ENCODE data around the gene HDAC4.

Gene HDAC4

DNA sequence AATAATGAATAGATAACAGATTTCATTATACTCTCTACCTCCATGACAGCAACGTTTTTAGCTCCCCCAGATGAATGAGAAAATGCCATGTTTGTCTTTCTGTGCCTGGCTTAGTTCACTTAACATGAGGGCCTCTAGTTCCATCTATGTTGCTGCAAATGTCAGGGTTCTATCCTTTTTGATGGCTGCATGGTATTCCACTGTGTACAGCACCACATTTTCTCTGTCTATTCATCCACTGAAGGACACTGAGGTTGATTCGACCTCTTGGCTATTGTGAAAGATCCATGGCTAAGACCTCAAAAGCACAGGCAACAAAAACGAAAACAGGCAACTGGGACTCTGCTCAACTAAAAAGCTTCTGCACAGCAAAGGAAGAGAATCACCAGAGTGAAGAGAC, 264.6 kb downstream of the HDAC4 start:
- H3K4me1 ChIP-seq (ENCODE audit: insufficient read depth, low read length) = no peaks in the 10 kb centered on the region
- no peak overlapping the region for H3K9ac ChIP-seq (ENCODE audit: low read depth, low read length)
- no peak overlapping the region for H3K4me3 ChIP-seq (ENCODE audit: low read length)
- H3K27me3 ChIP-seq (ENCODE audit: insufficient read depth, low read length) = no peaks in the 10 kb centered on the region
- no peak overlapping the region for H3K27ac ChIP-seq (ENCODE audit: low read length)
- no peaks in the 10 kb centered on the region for H3K9me3 ChIP-seq (ENCODE audit: insufficient read depth, low read depth, low read length)
- peaks cover 51% of the 10 kb centered on the region for H3K36me3 ChIP-seq (ENCODE audit: insufficient read depth, low read depth, low read length)

DNA sequence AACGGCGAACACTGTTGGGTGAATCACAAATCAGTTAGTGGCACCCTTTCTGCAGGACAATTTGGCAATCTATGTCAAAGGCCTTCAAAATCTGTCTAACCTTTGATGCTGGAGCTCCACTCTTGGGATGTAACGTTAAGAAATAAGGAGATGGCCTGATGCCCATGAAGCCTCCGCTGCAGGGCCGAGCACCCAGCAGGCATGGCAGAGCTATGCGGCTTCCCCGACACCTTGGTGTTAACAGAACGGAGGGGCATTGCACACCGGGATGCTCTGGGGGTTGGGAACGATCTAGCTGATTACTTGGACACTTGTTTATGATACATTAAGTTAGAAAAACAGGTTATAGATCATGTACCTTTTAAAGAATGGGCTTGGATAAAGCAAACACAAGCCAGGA, 265.3 kb downstream of the HDAC4 start:
- Histone ChIP-seq H3K9me3 (ENCODE audit: insufficient read depth, low read depth, low read length) (no peaks in the 10 kb centered on the region), H3K27me3 (ENCODE audit: insufficient read depth, low read length) (no peaks in the 10 kb centered on the region), H3K4me1 (ENCODE audit: insufficient read depth, low read length) (no peaks in the 10 kb centered on the region), H3K27ac (ENCODE audit: low read length) (no peak overlapping the region), H3K36me3 (ENCODE audit: insufficient read depth, low read depth, low read length) (peaks cover 51% of the 10 kb centered on the region), H3K4me3 (ENCODE audit: low read length) (no peak overlapping the region), H3K9ac (ENCODE audit: low read depth, low read length) (no peak overlapping the region)

DNA sequence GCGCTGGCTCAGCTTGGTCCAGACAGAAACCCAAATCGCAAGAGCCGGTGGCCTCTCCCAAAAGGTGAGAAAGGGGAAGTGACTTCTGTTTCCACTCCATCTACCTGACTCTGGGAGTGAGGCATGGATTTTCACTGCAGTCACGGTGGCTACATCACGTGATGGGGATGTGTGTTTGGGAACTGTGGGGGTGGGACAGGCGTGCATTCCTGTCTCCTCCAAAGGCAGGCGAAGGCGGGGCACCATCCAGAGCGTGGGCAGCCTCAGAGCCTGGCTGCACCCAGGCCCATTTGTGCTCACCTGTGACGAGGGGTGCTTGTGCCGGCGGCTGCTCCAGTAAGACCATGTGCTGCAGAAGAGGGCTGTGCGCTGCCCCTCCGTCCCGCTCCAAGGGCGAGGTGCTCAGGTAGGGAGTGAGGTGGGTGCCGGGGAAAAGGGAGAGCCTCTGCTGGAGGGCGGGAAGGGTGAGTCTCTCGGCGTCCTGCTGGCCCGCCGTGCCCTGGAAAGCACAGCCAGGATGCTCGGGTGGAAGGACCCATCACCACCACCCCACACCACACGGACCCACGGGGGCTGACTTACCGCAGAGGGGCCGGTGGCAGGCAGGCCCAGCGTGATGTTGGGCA, 266.8 kb downstream of the HDAC4 start:
- Histone ChIP-seq H3K9ac (ENCODE audit: low read depth, low read length) (no peak overlapping the region), H3K4me3 (ENCODE audit: low read length) (no peak overlapping the region), H3K9me3 (ENCODE audit: insufficient read depth, low read depth, low read length) (no peaks in the 10 kb centered on the region), H3K27me3 (ENCODE audit: insufficient read depth, low read length) (no peaks in the 10 kb centered on the region), H3K27ac (ENCODE audit: low read length) (no peak overlapping the region), H3K36me3 (ENCODE audit: insufficient read depth, low read depth, low read length) (peaks cover 47% of the 10 kb centered on the region), H3K4me1 (ENCODE audit: insufficient read depth, low read length) (no peaks in the 10 kb centered on the region)

- no peak overlapping the region for H3K9ac ChIP-seq (ENCODE audit: low read depth, low read length)
- H3K36me3 ChIP-seq (ENCODE audit: insufficient read depth, low read depth, low read length) = peaks cover 49% of the 10 kb centered on the region
- H3K9me3 ChIP-seq (ENCODE audit: insufficient read depth, low read depth, low read length) = no peaks in the 10 kb centered on the region
- no peak overlapping the region for H3K4me3 ChIP-seq (ENCODE audit: low read length)
- no peaks in the 10 kb centered on the region for H3K27me3 ChIP-seq (ENCODE audit: insufficient read depth, low read length)
- H3K4me1 ChIP-seq (ENCODE audit: insufficient read depth, low read length) = no peaks in the 10 kb centered on the region
- H3K27ac ChIP-seq (ENCODE audit: low read length) = no peak overlapping the region
Observed at GRCh38 chr2:239132786-239133185, 268.0 kb downstream of the HDAC4 start.

DNA sequence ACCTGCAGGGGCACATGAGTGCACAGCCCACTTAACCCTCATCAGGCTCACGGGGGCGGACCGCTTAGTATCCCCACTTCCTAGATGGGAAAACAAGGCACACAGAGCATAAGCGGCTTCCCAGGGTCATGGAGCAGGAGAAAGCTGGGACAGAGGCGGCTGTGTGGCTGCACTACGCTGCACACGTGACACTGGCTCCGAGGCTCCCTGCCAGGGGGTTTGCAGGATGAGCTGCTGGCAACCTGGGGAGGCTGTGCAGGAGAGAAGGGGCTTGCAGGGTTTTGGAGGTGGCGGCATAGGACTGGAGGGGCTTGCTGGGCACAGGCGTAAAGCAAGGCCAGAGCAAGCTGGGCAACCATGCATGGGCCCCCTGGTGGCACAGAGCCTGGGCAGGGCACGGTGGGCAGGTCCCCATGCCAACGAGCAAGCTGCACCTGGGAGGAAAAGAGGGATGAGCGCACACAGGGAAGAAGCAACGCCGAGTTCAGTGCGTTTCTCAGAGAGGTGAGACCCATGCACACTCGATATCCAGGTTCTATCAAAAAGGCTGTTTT, 268.6 kb downstream of the HDAC4 start:
- H3K9me3 ChIP-seq (ENCODE audit: insufficient read depth, low read depth, low read length) = no peaks in the 10 kb centered on the region

GRCh38 chr2:239131521-239131920, 269.3 kb downstream of the HDAC4 start:
- Histone ChIP-seq H3K9ac (ENCODE audit: low read depth, low read length) (no peak overlapping the region), H3K4me3 (ENCODE audit: low read length) (no peak overlapping the region), H3K27me3 (ENCODE audit: insufficient read depth, low read length) (no peaks in the 10 kb centered on the region), H3K9me3 (ENCODE audit: insufficient read depth, low read depth, low read length) (no peaks in the 10 kb centered on the region), H3K27ac (ENCODE audit: low read length) (no peak overlapping the region), H3K4me1 (ENCODE audit: insufficient read depth, low read length) (no peaks in the 10 kb centered on the region), H3K36me3 (ENCODE audit: insufficient read depth, low read depth, low read length) (peaks cover 43% of the 10 kb centered on the region)

More for the DNA sequence above, 268.6 kb downstream of the HDAC4 start:
- no peaks in the 10 kb centered on the region for H3K27me3 ChIP-seq (ENCODE audit: insufficient read depth, low read length)
- no peak overlapping the region for H3K27ac ChIP-seq (ENCODE audit: low read length)
- no peak overlapping the region for H3K4me3 ChIP-seq (ENCODE audit: low read length)
- peaks cover 46% of the 10 kb centered on the region for H3K36me3 ChIP-seq (ENCODE audit: insufficient read depth, low read depth, low read length)
- no peak overlapping the region for H3K9ac ChIP-seq (ENCODE audit: low read depth, low read length)
- H3K4me1 ChIP-seq (ENCODE audit: insufficient read depth, low read length) = no peaks in the 10 kb centered on the region

- Histone ChIP-seq H3K27ac (ENCODE audit: low read length) (no peak overlapping the region), H3K9ac (ENCODE audit: low read depth, low read length) (no peak overlapping the region), H3K4me3 (ENCODE audit: low read length) (no peak overlapping the region), H3K27me3 (ENCODE audit: insufficient read depth, low read length) (no peaks in the 10 kb centered on the region), H3K36me3 (ENCODE audit: insufficient read depth, low read depth, low read length) (peaks cover 41% of the 10 kb centered on the region), H3K9me3 (ENCODE audit: insufficient read depth, low read depth, low read length) (no peaks in the 10 kb centered on the region), H3K4me1 (ENCODE audit: insufficient read depth, low read length) (no peaks in the 10 kb centered on the region)
Observed at GRCh38 chr2:239130786-239131325, 270.0 kb downstream of the HDAC4 start.

DNA sequence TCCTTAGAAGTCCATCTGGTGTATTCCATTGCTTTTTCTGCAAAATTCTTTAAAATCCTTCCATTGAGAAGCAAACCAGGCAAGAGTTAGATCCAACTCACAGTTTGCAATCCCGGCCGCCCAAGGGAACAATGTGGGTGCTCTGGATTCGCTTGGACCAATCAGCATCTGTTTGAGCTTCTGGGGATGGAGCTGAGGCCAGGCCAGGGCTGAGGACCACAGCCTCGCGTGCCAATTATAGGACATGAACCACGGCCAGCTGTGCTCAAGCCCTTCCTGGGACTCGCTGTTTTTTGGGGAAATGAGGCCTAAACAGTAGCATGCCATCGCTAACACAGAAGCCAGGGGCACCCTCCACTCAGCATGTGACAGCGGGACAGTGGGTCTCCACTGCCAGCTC, 270.8 kb downstream of the HDAC4 start:
- H3K9ac ChIP-seq (ENCODE audit: low read depth, low read length) = no peak overlapping the region
- peaks cover 41% of the 10 kb centered on the region for H3K36me3 ChIP-seq (ENCODE audit: insufficient read depth, low read depth, low read length)

GRCh38 chr2:239129147-239129920, 271.5 kb downstream of the HDAC4 start:
- H3K27me3 ChIP-seq (ENCODE audit: insufficient read depth, low read length) = no peaks in the 10 kb centered on the region
- H3K27ac ChIP-seq (ENCODE audit: low read length) = no peak overlapping the region
- H3K9ac ChIP-seq (ENCODE audit: low read depth, low read length) = no peak overlapping the region
- H3K4me3 ChIP-seq (ENCODE audit: low read length) = no peak overlapping the region
- H3K4me1 ChIP-seq (ENCODE audit: insufficient read depth, low read length) = no peaks in the 10 kb centered on the region
- H3K36me3 ChIP-seq (ENCODE audit: insufficient read depth, low read depth, low read length) = peaks cover 41% of the 10 kb centered on the region
- H3K9me3 ChIP-seq (ENCODE audit: insufficient read depth, low read depth, low read length) = peaks cover 7% of the 10 kb centered on the region; the same call in 1 of the 2 replicates

More for the DNA sequence above, 270.8 kb downstream of the HDAC4 start:
- Histone ChIP-seq H3K27me3 (ENCODE audit: insufficient read depth, low read length) (no peaks in the 10 kb centered on the region), H3K9me3 (ENCODE audit: insufficient read depth, low read depth, low read length) (peaks cover under 1% of the 10 kb centered on the region; the same call in 1 of the 2 replicates), H3K27ac (ENCODE audit: low read length) (no peak overlapping the region), H3K4me3 (ENCODE audit: low read length) (no peak overlapping the region), H3K4me1 (ENCODE audit: insufficient read depth, low read length) (no peaks in the 10 kb centered on the region)

GRCh38 chr2:239128706-239129105, 272.1 kb downstream of the HDAC4 start:
- H3K27ac ChIP-seq (ENCODE audit: low read length) = no peak overlapping the region
- H3K4me3 ChIP-seq (ENCODE audit: low read length) = no peak overlapping the region
- H3K36me3 ChIP-seq (ENCODE audit: insufficient read depth, low read depth, low read length) = peaks cover 41% of the 10 kb centered on the region
- H3K9ac ChIP-seq (ENCODE audit: low read depth, low read length) = no peak overlapping the region
- no peaks in the 10 kb centered on the region for H3K4me1 ChIP-seq (ENCODE audit: insufficient read depth, low read length)
- H3K9me3 ChIP-seq (ENCODE audit: insufficient read depth, low read depth, low read length) = peaks cover 7% of the 10 kb centered on the region; the same call in 1 of the 2 replicates
- no peaks in the 10 kb centered on the region for H3K27me3 ChIP-seq (ENCODE audit: insufficient read depth, low read length)

- Histone ChIP-seq H3K4me3 (ENCODE audit: low read length) (no peak overlapping the region), H3K27ac (ENCODE audit: low read length) (no peak overlapping the region), H3K27me3 (ENCODE audit: insufficient read depth, low read length) (no peaks in the 10 kb centered on the region), H3K36me3 (ENCODE audit: insufficient read depth, low read depth, low read length) (peaks cover 35% of the 10 kb centered on the region), H3K9me3 (ENCODE audit: insufficient read depth, low read depth, low read length) (peaks cover 7% of the 10 kb centered on the region; the same call in 1 of the 2 replicates), H3K4me1 (ENCODE audit: insufficient read depth, low read length) (no peaks in the 10 kb centered on the region), H3K9ac (ENCODE audit: low read depth, low read length) (no peak overlapping the region)
Observed at GRCh38 chr2:239127513-239127912, 273.3 kb downstream of the HDAC4 start.

Measured in iPS-20b (cell line).